GM19397 (cell line): ENCODE results near the gene CST8.

Experiments
- ATAC-seq: cut with Tn5 transposase; IDR thresholded peaks from one replicate; pipeline ENCODE4 v1.9.1; 2021; ENCODE audit warnings: mild to moderate bottlenecking, moderate library complexity; ENCODE audit not compliant: unreplicated experiment

The CST8 gene

GRCh38 chr20:23475395-23475794, 15.5 kb upstream of the CST8 start:
- ATAC-seq: no peak

GRCh38 chr20:23476015-23476754, 14.7 kb upstream of the CST8 start:
- ATAC-seq: no peak

- no peak for ATAC-seq
Measured at GRCh38 chr20:23477223-23477622, 13.7 kb upstream of the CST8 start.

- no peak for ATAC-seq
Measured at GRCh38 chr20:23479043-23479442, 11.9 kb upstream of the CST8 start.

GRCh38 chr20:23482138-23482537, 8.8 kb upstream of the CST8 start:
- no peak for ATAC-seq

- no peak for ATAC-seq
Measured at GRCh38 chr20:23484081-23484480, 6.8 kb upstream of the CST8 start.

- ATAC-seq: no peak
Measured at GRCh38 chr20:23488470-23488869, 2.4 kb upstream of the CST8 start.

GRCh38 chr20:23488996-23489395, 1.9 kb upstream of the CST8 start:
- ATAC-seq: no peak

- no peak for ATAC-seq
Measured at GRCh38 chr20:23492292-23492691, 1.4 kb downstream of the CST8 start.

GRCh38 chr20:23493172-23493772, 2.4 kb downstream of the CST8 start:
- ATAC-seq: no peak

GRCh38 chr20:23497536-23497935, 6.6 kb downstream of the CST8 start:
- ATAC-seq: no peak

- no peak for ATAC-seq
Measured at GRCh38 chr20:23501926-23502325, 11.0 kb downstream of the CST8 start.

GRCh38 chr20:23503649-23504048, 12.7 kb downstream of the CST8 start:
- no peak for ATAC-seq

- ATAC-seq: no peak
Measured at GRCh38 chr20:23507346-23507745, 16.4 kb downstream of the CST8 start.

GRCh38 chr20:23508449-23509229, 17.7 kb downstream of the CST8 start:
- ATAC-seq: no peak

GRCh38 chr20:23509247-23509913, 18.5 kb downstream of the CST8 start:
- no peak for ATAC-seq

GRCh38 chr20:23510000-23510590, 19.2 kb downstream of the CST8 start:
- no peak for ATAC-seq

GRCh38 chr20:23513164-23513563, 22.2 kb downstream of the CST8 start:
- no peak for ATAC-seq

GRCh38 chr20:23514848-23515247, 23.9 kb downstream of the CST8 start:
- ATAC-seq: no peak

GRCh38 chr20:23515250-23515939, 24.5 kb downstream of the CST8 start:
- ATAC-seq: no peak
